GM12891 (cell line): ENCODE measurements around the gene TSPAN18.

ENCODE experiments used
- DNase-seq: peaks from one replicate; pipeline ENCODE4 v3.0.0; 2011; ENCODE audit warnings: low spot score; ENCODE audit not compliant: insufficient read length
- FAIRE-seq: peaks from 2 replicates; lab custom pipeline; 2011; peaks lifted over from hg19 to GRCh38; lab: Jason Lieb, UNC
- PAX5 ChIP-seq: IDR thresholded peaks from 2 replicates; pipeline ENCODE4 v1.6.1; 2011; ENCODE audit warnings: low read length, moderate library complexity, mild to moderate bottlenecking; ENCODE audit not compliant: insufficient read depth, severe bottlenecking
- POLR2A ChIP-seq: IDR thresholded peaks from 2 replicates; pipeline ENCODE4 v1.6.1; 2011; ENCODE audit warnings: low read depth, low read length, control low read depth
- POLR2AphosphoS5 ChIP-seq: IDR thresholded peaks from 2 replicates; pipeline ENCODE4 v1.6.1; 2011; ENCODE audit warnings: low read depth, low read length, control low read depth
- POU2F2 ChIP-seq: IDR thresholded peaks from 2 replicates; pipeline ENCODE4 v1.6.1; 2011; ENCODE audit warnings: low read depth, mild to moderate bottlenecking, control low read depth, low read length, moderate library complexity
- SPI1 ChIP-seq: IDR thresholded peaks from 2 replicates; pipeline ENCODE4 v1.6.1; 2011; ENCODE audit warnings: low read depth, low read length, control low read depth
- TAF1 ChIP-seq: IDR thresholded peaks from 2 replicates; pipeline ENCODE4 v1.6.1; 2011; ENCODE audit warnings: low read depth, low read length, control low read depth

Gene TSPAN18

DNA sequence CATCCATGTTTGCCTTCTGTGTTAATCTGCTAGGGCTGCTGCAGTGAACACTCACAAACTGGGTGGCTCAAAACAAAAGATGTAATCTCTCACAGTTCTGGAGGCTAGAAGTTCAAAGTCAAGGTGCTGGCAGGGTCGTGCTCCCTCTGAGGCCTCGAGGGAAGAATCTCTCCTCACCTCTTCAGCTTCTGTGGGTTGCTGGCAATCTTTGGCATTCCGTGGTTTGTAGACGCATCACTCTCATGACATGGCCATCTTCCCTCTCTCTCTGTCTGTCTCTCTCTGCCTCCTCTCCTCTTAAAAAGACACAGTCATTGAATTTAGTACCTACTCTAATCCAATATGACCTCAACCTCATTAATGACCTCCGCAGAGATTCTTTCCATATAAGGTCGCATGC is 78.8 kb downstream of the TSPAN18 start:
- FAIRE-seq, result no peak
- no peak for TF ChIP-seq SPI1
- TF ChIP-seq POLR2AphosphoS5, result no peak
- no peak for TF ChIP-seq POLR2A
- no peak for TF ChIP-seq POU2F2
- no peak for TF ChIP-seq TAF1
- TF ChIP-seq PAX5, result no peak
- no peak for DNase-seq

DNA sequence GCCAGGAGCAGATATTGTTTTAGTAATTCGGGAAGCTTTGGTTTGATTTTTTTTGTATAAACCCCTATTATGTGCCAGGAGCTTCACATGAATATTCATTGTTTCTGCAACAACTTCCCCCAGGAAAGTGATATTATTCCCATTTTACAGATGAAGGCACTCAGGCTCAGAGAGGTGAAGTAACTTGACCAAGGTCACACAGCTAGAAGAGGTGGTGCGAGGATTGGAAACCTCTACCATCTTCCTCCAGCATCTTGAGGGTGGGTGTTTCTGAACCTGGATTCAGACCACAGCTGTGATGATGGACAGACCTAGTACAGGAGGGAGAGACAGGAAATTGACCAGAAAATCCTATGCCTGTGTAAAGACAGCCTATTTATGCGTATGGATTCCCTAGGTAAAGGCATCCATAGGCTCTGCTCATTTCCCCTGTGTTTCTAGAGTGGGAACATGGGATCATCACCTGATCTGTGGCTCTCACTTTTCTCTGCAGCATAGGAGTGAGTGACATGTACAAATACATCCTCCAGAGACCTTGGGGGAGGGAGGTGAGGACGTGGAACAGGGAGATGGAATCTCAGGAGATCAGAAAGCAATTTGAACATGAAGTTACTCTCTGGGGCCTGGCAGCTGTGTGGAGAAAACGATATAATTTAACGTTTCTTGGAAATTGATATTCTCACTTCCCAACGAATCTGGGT is 81.4 kb downstream of the TSPAN18 start:
- FAIRE-seq (no peak), DNase-seq (no peak)
- TF ChIP-seq POLR2AphosphoS5 (no peak), POLR2A (no peak), PAX5 (no peak), TAF1 (no peak), POU2F2 (no peak), SPI1 (no peak)

DNA sequence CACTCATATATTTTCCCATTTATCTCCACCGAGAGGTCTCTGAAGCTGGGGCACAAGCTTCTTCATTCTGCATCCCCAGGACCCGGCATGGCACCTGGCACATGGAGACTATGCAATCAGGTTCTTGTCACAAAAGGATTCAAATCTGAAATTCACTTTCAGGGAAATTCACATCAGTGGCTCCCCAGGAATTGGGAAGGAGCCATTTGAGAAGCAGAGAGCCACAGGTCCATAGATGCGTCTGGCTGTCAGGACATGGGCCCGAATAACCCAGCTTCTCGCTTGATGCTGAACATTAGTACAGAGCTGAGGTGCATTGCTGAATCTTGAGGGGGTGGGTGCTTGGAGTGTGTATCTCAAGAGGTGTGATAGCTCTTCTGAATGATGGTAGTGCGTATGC is 82.5 kb downstream of the TSPAN18 start:
- no peak for TF ChIP-seq PAX5
- TF ChIP-seq TAF1, result no peak
- TF ChIP-seq POLR2AphosphoS5, result no peak
- TF ChIP-seq POLR2A, result no peak
- TF ChIP-seq SPI1, result no peak
- TF ChIP-seq POU2F2, result no peak
- DNase-seq, result no peak
- FAIRE-seq, result no peak

DNA sequence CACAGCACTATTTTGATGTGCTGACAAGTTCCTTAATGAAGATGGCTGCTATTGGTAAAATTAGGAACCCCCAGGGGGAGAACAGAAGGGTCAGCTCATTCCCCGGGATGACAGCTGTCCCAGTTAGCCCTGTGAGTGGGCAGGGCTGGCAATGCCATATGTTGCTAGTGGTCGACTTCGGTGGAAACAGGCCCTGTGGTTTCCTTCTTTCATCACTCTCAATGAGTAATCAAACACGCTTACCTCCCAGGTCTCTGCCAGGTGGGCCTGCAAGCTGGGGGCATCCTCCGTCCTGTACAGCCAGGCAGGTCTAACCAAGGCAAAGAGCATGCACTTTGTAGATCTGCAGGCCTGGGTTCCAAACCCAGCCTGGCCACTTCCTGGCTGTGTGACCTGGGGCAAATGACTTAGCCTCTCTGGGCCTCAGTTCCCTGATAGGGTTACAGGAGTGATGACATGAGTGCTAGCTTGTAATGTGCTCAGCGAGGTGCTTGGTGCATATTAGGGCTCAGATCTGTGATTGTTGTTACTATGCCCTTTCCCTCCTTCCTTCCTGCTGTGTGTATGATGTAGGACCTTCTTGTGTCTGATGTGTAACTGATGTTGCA is 85.2 kb downstream of the TSPAN18 start:
- FAIRE-seq (no peak), DNase-seq (no peak)
- TF ChIP-seq POLR2AphosphoS5 (no peak), PAX5 (no peak), POLR2A (no peak), TAF1 (no peak), SPI1 (no peak), POU2F2 (no peak)

DNA sequence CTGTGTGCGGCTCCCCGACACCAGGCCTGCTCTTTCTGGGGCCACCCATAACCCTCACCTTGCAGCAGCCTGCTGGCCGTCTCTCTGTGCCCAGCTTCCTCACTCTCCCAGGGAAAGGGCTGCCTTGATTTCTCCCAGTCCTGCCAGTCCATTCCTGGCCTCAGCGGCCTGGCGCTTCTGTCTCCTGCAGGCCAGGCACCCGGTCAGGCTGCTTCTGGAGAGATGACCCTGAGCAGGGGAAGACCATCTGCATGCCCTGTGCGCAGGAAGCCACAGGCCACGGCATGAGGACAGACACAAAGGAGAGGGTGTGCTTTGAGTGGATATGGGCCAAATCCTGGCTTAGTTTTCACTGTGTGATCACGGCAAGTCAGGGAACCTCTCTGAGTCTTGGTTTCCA is 86.2 kb downstream of the TSPAN18 start:
- no peak for DNase-seq
- TF ChIP-seq TAF1 (no peak), POLR2AphosphoS5 (no peak), POU2F2 (no peak), SPI1 (no peak), PAX5 (no peak), POLR2A (no peak)
- FAIRE-seq, result no peak

DNA sequence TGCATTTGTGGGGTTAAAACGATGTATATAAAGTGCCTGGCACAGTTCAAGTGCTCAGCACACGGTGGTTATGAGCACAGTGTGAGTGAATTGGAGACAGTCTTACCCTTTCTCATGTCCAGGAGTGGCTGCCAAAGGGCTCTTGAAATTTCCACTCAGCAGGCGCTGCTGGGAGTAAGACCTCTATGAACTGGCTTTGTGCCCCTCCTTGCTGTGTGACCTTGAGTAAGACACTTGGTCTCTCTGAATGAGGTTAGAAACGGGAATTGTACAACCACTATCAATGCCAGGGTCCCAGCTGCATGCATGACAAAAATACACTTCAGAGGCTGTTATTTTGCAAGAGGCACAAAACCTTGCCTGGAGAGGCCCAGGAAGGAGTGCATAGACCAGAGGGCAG is 86.6 kb downstream of the TSPAN18 start:
- TF ChIP-seq POLR2AphosphoS5, result no peak
- TF ChIP-seq POLR2A, result no peak
- TF ChIP-seq TAF1, result no peak
- TF ChIP-seq PAX5, result no peak
- no peak for TF ChIP-seq POU2F2
- TF ChIP-seq SPI1, result no peak
- no peak for FAIRE-seq
- no peak for DNase-seq

DNA sequence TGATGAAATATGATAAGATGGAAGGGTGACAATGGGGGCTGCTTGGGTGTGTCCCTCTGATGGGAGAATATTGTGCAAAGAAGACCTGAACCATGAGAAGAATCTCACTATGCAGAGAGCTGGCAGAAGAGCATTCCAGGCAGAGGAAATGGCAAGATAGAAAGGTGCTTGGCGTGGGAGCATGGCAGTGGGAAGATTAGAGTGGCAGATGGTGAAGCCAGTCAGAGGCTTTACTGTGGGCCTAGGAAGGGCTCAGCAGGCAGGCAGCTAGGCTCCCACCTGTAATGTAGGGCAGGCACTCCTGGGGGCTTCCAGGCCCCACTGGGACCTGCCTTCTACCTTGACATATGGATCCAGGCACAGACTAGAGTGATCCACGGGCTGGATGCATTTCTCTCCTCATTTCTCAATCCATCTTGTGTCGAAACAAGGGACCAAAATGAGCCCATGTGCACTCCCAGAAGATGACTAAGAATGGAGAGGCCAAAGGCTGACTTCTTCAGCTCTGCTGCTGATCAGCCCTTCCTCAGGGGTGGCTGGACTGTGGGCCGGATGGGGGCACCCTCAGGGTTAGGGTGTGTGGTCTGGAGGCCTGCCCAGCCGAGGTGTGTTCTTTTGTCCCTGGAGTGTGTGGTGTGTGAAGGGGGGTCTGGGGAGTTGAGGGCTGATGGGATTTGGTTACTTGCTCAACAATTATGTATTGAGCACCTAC is 88.3 kb downstream of the TSPAN18 start:
- FAIRE-seq, result no peak
- no peak for DNase-seq
- no peak for TF ChIP-seq POLR2A
- no peak for TF ChIP-seq POLR2AphosphoS5
- TF ChIP-seq POU2F2, result no peak
- no peak for TF ChIP-seq TAF1
- TF ChIP-seq PAX5, result no peak
- no peak for TF ChIP-seq SPI1

DNA sequence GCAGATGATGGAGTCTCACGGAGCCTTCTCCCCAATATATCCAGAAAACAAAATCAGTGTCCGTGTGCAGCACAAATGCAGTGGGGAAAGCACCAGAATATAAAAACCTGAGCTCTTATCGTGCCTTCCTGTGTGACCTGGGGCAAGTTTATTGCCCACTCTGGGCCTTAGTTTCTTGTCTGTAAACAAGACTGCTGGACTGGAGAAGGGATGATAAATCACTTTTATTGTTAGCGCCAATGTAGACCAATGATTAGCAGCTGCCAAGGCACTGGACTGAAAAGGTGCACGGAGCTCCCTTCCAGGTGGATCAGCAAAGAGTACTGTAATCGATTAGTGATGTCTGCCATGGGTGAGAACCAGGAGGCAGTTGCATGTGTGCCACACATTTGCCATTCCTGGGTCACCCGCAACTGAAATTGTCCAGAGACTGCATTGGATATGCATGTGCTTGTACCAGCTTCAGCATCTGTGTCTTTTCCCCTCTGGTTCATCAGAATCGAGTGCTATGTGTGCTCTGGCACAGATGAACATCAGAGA is 89.2 kb downstream of the TSPAN18 start:
- TF ChIP-seq TAF1, result no peak
- TF ChIP-seq POLR2AphosphoS5, result no peak
- no peak for TF ChIP-seq POLR2A
- TF ChIP-seq SPI1, result no peak
- no peak for TF ChIP-seq PAX5
- no peak for TF ChIP-seq POU2F2
- FAIRE-seq (no peak), DNase-seq (no peak)

DNA sequence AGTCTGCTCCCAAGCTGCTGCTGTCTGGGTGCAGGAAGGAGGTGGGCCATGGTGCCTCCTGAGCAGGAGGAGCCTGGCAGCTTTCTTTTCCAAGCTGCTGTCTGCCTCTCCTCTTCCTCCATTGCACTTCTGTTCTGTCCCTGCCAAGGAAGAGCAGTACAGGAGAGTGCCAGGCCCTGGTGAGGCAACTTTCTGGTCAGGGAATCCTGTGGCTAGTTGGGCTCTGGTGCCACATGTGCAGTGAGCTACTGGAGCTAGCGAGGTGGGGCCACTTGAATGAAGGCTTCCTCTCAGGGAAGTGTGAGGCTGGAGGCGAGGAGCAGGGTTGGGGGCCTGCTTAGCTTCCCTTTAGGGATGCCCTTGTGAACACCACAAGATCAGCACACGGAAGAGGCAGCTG is 90.0 kb downstream of the TSPAN18 start:
- DNase-seq, result no peak
- TF ChIP-seq TAF1 (no peak), SPI1 (no peak), POU2F2 (no peak), POLR2AphosphoS5 (no peak), POLR2A (no peak), PAX5 (no peak)
- no peak for FAIRE-seq
